NCI-H2227 (cell line): ENCODE results near the gene LIN37.

Source experiments
- DNase-seq: peaks from one replicate; lab custom pipeline; 2025; ENCODE audit not compliant: unreplicated experiment; lab: John Stamatoyannopoulos, UW

LIN37 gene

DNA sequence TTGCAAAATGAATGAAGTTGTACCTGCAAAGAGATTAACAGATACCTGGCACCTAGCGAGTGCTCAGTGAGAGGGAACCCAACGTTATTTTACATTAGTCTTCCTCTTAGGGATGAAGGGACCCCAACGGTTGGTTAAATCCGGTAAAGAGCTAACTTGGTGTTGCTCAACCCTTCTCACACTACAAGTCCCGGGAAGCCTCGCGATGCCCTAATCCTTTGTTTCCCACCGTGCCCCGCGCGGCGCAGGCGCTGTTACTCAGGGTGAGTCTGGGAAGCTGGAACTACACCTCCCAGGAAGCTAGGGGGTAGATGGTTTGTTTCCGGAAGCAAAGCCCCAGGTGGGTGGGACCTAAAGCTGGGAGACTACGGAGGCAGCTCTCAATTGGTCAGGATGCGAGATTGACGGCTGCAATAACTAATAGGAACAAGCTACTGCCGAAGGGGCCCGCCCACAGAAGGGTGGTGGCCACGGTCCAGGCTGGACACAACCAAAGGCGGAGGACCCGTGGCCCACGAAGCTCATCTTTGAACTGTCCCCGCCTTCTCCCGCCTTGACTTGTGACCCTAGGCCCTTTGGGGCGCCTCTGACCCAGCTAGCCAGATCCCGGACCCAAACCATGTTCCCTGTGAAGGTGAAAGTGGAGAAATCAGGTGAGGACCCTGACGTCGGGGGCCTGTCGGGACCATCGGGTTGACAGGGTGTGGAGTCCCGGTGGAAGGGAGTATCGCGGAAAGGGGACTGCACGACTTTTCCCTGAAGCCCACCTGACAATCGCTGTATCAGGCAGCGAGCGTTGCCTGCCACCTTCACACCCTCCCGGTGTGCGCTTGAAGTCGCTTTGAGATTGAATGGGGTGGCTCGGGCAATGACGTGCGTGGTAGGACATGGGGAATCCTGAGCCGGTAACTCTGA lies at the start of gene LIN37:
TSS of gene LIN37 (plus strand) at position 471 of the 915 bp plus-strand sequence. CDS start at position 620, 149 bp downstream.
- DNase-seq, result peak; percentile 100

DNA sequence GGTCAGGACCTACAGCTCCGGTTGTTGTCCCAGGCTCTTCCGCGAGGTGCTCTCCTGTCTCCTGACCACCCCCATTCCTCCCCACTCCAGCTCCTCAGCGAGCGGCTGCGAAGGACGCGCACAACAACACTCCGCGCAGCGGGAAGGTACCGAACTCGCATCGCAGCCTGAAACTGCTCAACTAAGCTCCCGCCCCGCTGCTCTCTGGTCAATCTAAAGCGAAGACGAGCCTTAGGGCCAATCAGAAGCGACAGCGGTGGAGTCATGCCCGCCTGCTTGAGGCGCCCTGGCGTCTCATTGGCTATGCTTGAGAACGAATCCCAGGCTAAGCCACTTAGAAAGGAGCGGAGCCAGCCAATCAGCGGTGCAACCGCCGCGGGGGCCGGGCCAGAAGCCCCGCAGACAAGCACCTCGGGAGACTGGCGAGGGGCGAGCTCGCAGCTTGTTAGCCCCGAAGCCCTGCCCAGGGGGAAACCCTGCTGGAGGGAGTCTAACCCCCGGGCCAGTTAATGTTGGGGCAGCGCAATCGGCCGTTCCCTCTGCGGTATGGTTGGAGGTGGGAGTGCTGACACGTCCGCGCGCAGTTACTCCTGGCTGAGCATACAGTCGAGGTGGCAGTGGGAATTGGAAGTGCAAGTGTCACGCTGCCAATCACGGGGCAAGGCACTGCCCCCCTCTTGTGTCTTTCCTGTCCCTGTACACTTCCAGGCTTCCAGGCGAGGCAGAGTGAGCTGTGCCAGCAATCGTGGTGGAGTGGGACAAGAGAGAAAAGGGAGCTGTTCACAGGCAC lies 46.0 kb upstream of the LIN37 start:
- DNase-seq, result peak; percentile 100

- DNase-seq, result peak; percentile 73
These were observed 45.0 kb upstream of the LIN37 start for GRCh38 chr19:35703343-35703742.

- DNase-seq, result no peak
These were observed 44.2 kb upstream of the LIN37 start, which contains the start of gene ZBTB32 for GRCh38 chr19:35704218-35704617. Gene ZBTB32, plus strand, starts transcription at chr19:35704558. Its CDS starts 10,069 bp downstream, at chr19:35714627.

DNA sequence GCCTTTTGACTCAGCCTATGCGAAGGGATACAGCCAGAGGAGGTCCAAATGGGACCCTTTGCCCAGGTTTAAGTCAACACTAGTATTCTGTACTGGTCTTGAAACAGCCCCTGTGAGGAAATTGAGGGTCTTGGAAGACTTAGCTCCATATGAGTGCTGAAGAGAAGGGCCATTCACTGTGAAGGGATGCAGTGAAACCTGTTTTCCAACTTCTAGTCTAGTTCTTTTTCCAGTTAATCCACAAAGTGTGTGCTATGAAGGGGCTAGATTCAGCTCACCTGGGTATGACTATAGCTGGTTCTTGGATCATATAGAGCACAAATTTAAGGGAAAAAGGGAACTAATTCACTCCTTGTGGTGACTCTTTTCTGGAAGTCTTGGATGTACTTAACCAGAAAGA lies 40.0 kb upstream of the LIN37 start:
- no peak for DNase-seq

DNA sequence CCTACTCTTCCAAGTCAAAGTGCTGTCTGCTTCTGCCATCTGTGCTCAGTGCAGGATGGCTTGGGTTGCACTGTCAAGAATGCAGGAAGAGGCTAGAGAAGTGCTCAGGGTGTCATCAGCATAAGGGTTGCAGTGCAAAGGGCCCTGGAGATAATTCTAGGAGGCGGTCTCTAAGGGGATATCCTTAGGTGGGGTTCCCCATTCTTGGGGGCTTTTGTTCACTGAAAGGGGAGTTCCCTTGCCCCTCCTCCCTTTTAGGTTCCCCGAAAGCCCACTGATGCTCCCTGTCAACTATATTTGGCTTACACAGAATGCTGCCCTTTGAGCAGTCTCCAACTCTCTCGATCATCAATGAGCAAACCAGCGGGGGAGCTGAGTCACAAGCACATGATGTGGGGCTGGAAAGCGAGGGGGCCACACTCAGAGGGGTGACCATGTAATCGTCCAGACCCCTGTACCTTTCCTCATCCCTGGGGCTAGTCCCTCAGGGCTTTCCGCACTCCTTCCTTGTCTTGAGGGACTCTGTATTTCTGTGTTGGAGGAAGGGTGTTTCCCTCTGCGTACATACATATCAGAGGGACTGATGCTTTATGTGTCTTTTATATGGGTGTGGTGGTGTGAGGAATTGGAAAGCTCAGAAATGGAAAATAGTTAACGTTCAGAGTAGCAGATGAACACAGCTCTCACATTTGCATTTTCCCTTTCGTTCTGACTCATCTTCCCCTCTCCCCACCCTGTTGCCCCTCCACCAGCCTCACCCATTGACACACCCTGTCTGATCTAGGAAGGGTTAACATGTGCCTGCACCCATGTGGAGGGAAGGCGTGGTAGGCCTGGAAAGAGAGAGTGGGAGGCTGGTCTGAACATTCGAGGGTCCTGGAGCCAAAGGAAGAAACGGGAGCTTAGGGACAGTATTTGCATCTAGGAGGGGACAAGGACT lies 37.3 kb upstream of the LIN37 start:
- DNase-seq, result no peak

DNA sequence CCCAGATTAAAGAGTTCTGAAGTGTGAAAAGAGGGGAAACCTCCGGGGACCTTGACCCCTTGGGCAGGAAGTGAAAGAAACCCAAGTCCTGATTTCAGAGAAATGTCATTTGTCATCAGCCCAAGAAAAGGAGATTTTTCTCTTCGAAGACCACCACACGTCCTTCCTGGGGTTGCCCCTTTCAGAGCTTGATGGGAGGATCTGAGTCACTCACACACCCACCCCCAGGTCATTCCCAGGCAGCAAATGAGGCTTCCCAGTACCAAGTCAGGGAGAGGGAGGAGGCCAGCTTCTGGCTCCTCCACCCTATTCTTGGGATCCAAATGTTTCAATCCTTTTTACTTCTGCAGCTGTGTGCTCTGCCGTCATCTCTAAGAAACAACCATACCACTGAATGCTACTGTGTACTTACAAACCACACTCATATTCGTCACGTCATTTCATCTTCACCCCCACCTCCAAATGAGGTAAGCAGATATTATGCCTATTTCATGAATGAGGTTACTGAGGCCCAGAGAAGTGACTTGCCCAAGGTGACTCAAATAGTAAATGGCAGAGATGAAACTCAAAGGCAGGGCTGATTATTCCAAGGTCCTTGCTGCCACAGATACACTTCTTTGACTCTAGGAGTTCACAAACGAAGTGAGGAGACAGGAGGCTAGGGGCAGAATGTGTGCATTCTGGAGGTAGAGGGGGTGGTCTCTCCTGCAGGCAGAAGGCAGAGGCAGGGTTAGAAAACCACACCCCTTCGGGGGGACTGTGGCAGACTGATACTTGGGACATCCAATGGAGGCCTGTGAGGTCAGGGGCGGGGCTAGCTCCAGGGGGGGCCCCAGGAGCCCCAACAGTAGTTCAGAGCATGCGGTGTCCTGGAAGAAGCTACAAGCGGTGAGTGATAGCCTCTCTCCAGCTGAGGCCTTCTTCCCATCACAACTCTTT lies 35.5 kb upstream of the LIN37 start:
- no peak for DNase-seq

GRCh38 chr19:35713506-35713850 lies 34.9 kb upstream of the LIN37 start:
- DNase-seq, result no peak

DNA sequence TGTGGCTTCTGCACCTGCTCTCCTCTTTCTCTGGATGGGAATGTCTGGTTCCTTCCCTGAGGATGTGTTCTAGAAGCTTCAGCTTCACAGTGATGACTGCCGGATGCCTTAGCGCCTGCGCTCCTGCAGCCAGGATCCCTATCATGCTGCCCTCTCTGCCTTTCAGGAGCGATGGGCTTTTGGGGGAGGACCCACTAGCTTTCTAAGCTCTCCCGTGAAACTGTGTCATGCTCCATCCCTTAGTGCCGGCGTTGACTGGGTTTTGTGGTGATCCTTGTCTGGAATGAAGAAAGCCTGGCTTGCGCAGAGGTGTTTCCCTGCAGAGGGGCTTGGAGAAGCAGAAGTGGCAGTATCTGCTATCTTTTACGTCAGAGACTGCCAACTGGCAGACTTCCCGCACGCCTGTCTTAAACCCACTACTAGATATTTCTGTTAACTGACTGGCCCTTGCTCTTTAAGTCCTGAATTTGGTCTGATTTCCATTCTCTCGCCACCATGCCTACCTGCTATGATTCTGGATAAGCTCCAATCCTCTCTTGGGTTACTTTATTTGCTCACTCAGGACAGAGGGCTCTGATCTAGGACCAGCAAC lies 34.4 kb upstream of the LIN37 start:
- DNase-seq, result no peak

DNA sequence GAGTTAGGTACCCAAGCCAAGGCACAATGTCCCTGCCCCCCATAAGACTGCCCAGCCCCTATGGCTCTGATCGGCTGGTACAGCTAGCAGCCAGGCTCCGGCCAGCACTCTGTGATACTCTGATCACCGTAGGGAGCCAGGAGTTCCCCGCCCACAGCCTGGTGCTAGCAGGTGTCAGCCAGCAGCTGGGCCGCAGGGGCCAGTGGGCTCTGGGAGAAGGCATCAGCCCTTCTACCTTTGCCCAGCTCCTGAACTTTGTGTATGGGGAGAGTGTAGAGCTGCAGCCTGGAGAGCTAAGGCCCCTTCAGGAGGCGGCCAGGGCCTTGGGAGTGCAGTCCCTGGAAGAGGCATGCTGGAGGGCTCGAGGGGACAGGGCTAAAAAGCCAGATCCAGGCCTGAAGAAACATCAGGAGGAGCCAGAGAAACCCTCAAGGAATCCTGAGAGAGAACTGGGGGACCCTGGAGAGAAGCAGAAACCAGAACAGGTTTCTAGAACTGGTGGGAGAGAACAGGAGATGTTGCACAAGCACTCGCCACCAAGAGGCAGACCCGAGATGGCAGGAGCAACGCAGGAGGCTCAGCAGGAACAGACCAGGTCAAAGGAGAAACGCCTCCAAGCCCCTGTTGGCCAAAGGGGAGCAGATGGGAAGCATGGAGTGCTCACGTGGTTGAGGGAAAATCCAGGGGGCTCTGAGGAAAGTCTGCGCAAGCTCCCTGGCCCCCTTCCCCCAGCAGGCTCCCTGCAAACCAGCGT lies 33.6 kb upstream of the LIN37 start:
- peak; percentile 72 for DNase-seq

GRCh38 chr19:35715355-35715809 lies 33.0 kb upstream of the LIN37 start:
- DNase-seq, result no peak

DNA sequence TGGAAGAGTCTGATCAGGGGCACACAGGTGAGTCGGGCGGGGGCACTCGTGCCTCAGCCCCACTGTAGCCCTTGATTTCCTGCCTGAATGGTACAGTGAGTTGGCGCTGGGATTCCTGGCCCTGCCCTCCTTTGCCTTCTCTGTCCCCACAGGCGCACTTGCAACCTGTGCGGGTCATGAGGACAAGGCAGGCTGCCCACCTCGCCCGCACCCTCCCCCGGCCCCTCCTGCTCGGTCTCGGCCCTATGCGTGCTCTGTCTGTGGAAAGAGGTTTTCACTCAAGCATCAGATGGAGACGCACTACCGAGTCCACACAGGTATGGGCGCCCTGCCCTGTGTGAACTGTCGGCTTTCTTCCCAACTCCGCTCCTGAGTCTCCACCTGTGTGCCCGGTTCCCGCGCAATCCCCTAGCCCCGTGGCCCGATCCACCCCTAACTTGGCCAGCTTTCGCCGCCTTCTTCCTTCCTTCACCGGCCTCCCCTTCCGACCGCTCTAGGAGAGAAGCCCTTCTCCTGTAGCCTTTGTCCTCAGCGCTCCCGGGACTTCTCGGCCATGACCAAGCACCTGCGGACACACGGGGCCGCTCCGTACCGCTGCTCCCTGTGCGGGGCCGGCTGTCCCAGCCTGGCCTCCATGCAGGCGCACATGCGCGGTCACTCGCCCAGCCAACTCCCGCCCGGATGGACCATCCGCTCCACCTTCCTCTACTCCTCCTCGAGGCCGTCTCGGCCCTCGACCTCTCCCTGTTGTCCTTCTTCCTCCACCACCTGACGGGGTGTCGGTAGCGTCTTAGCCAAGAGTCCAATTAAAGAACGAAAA lies 32.2 kb upstream of the LIN37 start:
- DNase-seq, result peak; percentile 95

DNA sequence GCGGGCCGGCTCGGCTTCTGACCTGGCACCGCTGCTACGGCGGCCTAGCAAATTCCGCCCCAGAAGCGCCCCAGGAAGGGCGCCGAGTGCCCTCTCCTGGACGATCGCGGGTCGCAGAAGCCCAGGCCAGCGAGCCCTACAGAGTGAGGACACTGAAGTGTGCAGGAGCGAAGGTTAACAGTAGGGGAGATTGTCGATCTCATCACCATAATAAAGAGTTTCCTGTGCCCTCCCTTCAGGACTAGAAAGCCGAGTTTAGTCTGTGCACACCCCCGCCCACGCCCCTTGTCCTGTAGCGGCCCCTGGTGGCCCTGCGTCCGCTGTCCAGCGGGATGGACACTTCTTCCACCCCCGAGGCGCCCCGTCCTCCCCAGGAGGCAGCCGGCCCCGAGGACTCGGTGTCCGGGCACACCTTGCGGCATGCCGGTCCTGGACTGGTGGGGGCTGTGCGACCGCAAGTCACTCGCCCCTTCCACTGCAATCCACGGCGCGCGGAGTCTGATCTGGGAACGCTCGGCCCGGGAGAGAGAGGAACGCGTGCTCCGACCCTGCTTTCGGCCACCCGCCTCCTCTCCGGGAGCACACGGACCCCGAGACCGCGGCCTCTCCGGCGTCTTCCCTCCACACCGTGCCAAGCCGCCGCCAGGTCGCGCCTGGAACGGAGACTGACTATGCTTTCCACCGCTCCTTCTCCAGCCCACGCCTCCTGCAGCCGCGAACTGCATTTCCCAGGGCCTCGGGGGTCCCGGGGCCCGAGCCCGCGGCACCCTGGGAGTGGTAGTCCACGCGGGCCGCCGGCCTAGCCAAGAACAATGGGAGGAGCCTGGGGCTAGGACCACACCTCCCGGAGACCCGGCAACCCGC lies 31.3 kb upstream of the LIN37 start:
- DNase-seq, result peak; percentile 99

GRCh38 chr19:35717665-35718344 lies 30.6 kb upstream of the LIN37 start, which contains the start of gene KMT2B:
Gene KMT2B, plus strand, starts transcription at chr19:35718003. Its CDS starts 16 bp downstream, at chr19:35718019.
- peak; percentile 100 for DNase-seq

- peak; percentile 88 for DNase-seq
These were observed 29.9 kb upstream of the LIN37 start for GRCh38 chr19:35718345-35719041.
